B cell (primary cell): ENCODE measurements around the gene TAS2R41.

Source experiments
- EZH2 ChIP-seq: IDR thresholded peaks from 2 replicates; pipeline ENCODE4 v1.6.1; 2012; ENCODE audit warnings: borderline replicate concordance, low read depth, mild to moderate bottlenecking, moderate library complexity, low read length; ENCODE audit not compliant: insufficient read depth, poor library complexity, severe bottlenecking
- TF ChIP-seq, protein P1 (sequence below): fragments of 200-600 bp; IDR thresholded peaks from one replicate; pipeline ENCODE4 v1.8.0; 2022; ENCODE audit warnings: antibody characterized with exemption, mild to moderate bottlenecking

DNA sequence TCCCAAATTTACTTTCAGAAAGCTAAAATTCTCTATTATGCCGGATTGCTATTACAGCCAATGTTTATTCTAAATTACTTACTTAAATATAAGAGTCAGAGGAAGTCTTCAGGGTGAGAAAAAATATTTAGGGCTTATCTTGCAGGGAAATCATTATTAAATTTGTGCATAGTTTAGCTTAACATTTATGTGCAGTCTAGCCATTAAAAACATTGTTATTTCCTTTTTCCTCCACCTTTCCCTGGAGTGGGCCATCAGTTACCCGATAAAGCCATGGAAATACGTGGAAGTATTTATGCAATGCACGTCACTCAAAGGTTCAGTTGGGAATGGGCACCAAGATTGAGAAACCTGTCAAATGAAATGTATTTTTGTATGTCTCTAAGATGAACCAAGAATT, 43.9 kb upstream of the TAS2R41 start:
- TF ChIP-seq, protein P1, sequence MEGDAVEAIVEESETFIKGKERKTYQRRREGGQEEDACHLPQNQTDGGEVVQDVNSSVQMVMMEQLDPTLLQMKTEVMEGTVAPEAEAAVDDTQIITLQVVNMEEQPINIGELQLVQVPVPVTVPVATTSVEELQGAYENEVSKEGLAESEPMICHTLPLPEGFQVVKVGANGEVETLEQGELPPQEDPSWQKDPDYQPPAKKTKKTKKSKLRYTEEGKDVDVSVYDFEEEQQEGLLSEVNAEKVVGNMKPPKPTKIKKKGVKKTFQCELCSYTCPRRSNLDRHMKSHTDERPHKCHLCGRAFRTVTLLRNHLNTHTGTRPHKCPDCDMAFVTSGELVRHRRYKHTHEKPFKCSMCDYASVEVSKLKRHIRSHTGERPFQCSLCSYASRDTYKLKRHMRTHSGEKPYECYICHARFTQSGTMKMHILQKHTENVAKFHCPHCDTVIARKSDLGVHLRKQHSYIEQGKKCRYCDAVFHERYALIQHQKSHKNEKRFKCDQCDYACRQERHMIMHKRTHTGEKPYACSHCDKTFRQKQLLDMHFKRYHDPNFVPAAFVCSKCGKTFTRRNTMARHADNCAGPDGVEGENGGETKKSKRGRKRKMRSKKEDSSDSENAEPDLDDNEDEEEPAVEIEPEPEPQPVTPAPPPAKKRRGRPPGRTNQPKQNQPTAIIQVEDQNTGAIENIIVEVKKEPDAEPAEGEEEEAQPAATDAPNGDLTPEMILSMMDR = no peak
- no peak for TF ChIP-seq EZH2
